ENCODE results near the gene KCNQ1.

KCNQ1 gene

DNA sequence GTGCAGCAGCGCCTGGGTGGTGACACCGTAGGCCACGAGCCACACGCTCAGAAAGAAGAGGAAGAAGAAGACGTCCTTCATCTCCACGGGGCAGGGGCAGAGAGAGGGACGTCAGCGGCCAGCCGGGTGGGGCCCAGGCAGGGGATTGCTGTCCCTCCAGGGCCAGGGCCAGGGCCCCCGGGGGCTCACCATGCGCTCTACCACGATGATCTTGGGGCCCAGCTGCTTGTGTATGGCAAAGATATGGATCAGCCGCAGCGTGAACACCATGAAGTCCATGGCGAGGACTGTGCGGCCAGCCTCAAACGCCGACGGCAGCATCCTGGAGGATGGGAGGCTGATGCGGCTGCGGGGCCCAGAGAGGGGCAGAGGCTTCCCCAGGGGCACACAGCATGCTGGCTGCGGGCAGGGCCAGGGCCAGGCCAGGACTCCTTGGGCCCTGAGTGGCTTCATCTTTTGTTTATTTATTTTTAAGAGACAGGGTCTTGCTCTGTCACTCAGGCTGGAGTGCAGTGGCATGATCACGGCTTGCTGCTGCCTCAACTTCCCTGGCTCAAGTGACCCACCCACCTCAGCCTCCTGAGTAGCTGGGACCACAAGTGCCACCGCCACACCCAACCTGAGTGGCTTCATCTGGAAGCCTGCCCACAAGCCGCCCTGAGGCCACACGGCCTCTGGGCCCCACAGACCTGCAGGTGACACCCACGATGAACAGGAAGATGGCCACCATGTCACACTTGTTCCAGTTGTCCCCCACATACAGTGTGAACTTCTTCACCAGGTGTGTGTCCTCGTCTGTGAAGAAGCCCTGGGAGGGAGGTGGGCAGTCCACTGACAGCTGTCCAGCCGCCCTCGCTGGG lies 33.1 kb upstream of the KCNQ1 start:
- DNase-seq, result no peak

DNA sequence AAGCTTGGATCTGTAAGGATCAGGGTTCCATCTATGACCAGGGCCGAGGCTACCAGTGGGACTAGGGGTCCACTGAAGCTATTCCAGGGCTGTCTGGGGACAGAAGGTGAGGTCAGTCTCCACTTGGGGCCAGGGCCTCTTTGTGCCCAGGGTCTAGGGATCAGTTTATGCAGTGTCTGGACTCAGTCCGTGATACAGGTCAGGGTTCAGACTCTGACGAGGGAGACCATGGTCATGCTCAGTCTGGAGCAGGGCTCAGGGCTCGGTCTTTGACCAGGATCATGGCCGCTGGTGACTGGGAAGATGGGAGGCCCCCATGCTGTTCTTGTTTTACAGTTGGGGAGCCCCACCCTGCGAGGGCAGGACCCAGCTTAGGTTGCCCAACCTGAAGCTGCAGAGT lies 32.5 kb upstream of the KCNQ1 start:
- no peak for DNase-seq

DNA sequence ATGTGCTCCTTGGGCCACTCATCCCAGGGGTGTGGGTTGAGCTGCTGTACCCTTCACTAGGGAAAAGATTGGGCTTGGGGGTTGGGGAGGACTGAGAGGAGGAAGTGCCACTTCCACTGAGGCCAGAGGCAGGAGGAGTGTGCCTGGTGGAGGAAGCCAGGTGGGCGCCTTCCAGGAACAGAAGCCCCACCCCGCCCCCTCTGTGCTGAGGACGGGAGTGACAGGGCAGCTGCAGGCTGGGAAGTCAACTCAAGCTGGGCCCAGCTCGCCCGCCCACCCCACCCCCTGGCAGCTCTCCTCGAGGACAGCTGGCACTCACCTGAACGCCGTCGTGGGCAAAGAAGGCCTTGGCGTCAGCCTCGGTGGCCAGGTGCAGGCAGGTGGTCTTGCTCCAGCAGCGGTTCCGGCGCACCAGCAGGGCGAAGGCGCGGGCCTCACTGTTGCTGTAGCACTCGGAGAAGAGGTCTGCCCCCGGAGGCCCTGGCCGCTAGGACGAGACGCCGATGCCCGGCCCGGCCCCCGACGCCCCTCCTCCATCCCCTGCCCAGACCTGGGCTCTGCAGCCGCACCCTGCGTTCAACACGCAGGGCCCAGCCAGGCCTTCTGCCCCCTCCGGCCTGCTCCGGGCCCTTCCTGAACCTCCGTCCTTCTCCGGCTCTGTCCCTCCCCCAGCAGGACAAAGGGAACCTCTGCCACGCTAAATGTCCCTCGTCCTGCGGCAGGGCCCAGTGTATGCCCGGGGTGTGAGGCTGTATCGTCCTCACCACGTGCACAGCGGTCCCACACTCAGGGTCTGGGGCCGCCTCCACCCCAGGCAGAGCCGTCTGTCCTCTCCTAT lies 30.8 kb upstream of the KCNQ1 start:
- no peak for DNase-seq

DNA sequence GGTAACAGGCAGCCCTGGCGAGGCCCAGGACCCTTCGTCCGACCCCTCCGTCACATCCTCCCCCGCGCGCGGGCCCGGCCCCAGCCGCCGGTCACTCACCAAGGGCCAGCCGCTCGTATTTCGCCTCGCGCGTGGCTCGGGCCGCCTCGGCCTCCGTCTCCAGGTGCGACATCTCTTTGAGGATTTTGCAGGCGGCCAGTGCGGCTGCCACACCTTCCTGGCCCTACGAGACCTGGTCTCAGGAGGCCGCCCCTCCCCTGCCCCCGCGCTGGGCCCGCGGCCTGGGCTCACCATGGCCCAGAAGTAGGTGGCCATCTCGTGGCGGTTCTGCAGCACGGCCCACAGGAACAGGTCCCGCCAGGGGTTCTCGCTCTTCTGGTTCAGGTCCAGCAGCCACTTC lies 30.2 kb upstream of the KCNQ1 start:
- DNase-seq, result no peak

DNA sequence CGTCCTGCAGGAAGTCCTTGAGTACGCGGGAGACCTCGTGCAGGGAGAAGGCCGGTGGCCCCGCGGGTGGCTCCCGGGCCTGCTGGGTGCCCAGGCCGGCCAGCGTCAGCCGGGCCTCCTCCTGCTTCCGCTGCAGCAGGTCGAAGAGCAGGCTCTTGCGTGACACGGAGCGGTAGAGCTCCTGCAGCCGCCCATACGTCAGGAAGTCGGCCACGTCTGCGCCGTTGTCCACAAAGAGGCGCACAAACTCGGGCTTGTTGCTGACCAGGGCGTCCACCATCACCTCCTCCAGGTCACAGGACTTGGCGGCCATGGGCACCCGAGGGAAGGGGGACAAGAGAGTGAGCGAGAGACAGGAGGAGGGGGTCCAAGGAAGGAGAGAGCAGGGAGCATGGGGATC lies 29.6 kb upstream of the KCNQ1 start:
- DNase-seq, result no peak

DNA sequence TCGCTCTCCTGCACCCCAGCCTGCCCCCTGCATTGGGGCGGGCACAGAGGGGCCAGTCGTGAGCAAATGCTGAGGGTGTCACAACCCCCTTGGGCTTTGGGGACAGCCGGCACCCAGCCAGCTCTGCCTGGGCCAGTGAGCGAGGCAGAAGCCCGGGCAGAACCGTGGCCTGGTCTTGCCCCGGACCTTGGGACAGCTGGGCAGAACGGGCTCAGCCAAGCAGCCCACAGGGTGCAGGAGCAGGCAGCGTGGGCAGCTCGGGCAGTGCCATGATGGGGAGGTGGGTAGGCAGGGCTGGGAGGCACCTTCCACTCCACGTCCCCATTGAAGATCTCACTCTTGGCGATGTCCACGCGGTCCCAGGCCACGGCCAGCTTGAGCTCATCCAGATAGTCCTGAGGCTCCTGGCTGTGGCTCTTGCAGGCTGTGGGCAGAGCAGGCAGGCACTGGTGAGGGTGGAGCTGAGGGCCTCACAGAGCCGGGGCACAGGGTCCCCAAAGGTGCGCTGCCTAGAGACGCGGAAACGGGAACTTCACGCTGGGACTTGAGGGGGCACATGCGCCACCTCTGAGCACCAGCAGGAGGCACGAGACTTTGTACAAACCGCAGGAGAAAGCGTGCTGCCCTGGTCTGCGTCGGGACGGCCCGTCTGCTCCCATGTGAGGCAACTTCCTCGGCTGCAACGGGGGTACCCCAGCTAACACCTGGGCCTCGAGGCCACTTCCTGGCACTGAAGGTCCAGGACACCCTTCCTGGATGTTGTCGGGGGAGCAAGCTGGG lies 29.0 kb upstream of the KCNQ1 start:
- no peak for DNase-seq

DNA sequence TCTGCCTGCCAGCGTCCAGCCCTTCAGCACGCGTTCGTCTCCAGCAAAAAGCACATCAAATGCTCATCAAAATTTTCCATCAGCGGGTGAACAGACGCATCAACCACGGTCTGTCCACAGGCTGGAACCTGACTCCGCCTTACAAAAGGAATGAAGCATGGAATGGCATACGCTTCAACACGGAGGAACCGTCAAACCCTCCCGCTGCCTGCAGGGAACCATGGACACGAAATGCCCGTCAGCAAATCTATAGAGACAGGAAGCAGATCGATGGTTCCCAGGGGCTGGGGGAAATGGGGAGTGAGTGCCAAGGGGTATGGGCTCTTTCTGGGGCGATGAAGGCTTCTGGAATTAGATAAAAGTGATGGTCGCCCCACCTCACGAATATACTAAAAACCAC lies 28.0 kb upstream of the KCNQ1 start:
- no peak for DNase-seq

DNA sequence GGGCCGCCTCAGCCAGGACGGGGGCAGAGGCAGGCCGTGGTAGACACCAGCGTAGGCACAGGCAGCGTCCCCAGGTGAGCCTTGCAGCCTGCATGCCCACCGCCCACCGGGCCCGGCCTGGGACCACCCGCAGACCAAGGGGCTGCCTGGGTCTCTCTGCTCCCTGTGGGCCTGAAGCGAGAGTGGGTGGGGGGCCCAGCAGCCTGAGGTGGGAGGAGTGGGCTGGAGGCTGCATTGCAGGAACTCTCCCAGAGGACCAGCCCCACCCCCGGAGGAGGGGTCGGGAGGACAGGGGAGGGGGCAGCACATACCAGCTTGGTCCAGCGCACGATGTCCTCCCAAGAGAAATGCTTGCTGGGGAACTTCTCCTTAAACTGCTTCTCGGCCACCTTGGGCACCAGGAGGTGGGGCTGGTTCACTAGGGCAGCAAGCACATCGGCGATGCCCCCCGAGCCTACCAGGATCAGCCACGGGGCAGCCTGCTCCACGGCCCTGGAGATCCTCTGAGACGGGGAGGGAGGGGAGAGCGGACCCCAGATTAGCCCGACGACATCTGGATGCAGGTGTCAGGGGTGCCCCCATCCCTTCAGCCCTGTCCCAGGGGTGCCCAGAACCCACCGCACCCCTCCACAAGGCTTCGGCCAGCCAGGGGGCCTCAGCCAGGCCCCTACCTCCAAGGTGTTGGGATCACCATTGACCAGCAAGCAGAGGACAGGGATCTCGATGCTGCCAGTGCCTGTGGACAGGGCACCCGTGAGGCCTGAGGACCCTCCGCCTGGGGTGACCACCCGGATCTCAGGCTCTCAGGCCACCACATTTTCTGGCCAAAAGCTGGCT lies 26.7 kb upstream of the KCNQ1 start:
- DNase-seq, result no peak

DNA sequence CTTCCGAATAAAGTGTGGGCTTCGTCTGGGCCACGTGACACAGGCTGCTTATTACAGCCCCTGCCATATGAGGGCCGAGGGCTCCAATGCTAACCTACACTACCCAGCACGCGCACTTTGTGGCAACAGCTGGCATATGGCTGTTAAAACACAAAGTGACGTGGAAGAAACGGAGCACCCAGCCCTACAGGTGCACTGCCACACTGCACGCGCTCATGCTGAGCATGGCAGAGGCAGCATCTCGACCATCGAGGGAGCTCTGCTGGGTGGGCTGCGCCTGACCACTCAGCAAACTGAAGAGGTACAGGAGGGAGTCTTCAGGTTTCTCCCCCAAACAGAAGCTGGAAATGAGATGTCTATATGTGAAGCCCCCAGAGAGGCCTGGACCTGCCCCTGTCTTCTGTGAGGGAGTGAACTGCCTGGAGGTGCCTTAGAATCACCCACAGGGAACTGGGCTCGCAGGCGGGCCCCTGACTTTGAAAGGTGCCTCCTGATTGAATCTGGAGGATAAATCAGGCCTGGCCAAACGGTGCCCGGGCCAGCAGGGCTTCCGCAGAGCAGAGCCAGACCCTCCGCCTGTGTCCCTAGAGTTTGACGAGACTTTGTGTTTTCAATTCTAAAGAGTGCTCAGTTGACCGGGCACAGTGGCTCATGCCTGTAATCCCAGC lies 26.0 kb upstream of the KCNQ1 start:
- DNase-seq, result no peak

DNA sequence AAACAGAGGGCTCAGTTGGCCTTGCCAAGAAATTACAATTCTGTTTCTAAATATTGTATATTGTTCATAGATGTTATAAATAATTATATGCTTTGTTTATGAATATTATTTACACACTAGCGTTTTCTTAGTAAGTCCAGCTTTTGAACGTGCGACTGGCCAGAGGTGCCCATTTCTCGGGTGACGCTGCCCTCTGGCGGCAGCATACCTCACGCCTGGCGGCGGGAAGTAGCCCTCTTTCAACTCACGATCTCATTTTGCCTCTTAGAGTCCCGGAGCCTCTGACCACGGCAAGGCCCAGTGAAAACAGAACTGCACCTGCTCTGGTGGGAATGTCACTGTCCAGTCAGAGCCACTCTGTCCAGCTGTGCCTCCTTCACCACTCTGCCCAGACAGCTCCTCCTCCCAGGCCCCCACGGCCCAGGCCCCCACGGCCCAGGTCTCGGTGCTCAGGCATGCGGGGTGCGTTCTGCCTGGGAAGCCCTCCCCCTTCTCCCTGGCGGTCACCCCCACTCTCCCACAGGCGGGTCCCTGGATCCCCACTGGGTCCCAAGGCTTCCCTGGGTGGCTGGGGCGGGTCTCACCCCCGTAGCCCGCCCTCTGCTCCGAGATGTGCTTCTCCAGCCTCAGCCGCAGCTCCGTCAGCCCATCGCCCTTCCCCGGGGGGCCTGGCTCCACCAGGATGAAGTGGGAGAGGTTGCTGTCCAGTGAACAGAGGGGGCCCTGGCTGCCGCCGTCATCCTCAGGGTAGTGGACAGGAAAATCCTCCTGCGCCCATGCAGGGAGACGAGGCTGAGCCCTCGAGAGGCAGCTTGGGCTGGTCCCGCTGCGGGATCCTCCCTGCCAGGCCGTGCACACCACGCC lies 24.9 kb upstream of the KCNQ1 start:
- peak; percentile 86 for DNase-seq

DNA sequence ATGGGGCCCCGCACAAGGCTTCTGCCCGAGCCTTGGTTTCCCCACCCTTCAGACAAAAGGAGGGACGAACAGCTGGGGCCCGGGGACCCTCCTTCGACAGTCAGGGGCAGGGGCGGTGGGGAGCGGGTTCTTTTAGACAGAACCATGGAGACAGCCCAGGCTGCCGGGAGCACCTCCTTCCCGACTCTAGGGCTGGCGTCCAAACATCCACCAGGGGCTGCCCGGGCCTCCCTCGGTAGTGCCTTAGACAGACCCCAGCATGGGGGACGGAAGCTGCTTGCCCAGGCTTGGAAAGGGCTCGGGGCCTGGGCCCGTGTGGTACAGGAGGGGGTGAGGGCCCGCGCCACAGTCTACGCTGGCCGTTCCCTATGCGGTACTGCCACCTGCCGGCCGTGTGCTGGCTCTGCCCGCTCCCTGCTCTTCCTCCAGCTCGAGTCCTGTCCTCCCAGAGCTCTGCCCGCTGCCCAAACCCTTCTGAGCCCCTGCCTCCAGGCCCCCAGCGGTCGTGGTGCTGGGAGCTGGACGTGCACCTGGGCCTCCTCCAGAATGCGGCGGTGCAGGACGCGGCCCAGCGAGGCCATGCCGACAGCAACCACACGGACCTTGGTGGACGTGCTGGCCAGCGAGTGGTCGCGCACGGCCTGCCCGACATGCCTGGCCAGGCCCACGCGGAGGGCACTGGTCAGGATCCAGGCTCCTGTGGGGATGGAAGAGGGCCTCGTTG lies 24.1 kb upstream of the KCNQ1 start:
- DNase-seq, result peak; percentile 89

DNA sequence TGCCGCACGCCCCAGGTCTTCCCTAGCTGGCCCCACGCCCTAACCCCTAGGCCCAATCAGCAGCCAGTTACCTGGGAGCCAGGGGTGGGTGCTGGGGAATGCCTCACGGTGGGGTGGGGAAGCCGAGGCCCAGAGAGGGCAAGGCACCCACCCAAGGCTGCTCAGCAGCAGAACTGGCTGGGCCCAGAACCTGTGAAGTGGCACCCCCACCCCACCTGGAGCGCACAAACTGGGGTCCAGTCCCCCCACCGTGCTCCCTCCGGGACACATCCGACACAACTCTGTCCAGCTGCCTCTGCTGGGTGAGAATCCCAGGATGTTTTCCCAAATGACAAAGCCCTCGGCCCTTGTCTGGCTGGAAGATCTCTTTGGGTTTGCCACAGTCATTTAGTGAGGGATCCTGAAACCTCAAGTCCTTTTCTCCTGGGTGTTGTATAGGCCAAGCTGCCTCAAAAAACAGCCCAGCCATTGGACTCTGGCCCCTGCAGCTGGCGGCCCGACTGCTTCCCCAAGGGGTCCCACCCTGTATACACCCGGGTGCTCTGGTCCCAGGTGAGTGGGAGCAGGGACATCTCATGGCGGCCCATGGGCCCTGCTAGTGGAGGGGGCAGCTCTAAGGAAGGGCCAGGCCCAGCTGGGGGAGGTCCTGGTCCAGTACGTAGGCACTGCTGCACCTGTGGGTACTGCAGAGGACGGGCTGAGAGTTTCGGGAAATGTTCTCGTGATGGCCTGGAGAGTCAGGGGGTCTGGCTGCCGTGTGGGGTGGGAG lies 23.4 kb upstream of the KCNQ1 start:
- DNase-seq, result no peak

DNA sequence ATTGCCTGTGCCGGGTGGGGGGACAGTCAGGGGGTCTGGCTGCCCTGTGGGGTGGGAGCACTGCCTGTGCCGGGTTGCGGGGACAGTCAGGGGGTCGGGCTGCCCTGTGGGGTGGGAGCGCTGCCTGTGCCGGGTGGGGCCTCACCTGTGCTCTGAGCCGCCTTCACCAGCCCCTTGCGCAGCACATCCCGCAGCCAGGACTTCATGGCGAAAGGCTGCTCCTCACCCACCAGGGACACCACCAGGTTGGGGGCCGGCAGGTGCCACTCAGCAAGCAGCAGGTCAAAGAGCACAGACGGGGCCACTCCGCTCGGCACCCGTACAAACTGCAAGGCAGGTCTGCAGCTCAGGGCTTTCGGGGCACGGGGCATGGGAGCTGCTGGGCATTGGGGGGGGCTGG lies 22.8 kb upstream of the KCNQ1 start:
- no peak for DNase-seq

DNA sequence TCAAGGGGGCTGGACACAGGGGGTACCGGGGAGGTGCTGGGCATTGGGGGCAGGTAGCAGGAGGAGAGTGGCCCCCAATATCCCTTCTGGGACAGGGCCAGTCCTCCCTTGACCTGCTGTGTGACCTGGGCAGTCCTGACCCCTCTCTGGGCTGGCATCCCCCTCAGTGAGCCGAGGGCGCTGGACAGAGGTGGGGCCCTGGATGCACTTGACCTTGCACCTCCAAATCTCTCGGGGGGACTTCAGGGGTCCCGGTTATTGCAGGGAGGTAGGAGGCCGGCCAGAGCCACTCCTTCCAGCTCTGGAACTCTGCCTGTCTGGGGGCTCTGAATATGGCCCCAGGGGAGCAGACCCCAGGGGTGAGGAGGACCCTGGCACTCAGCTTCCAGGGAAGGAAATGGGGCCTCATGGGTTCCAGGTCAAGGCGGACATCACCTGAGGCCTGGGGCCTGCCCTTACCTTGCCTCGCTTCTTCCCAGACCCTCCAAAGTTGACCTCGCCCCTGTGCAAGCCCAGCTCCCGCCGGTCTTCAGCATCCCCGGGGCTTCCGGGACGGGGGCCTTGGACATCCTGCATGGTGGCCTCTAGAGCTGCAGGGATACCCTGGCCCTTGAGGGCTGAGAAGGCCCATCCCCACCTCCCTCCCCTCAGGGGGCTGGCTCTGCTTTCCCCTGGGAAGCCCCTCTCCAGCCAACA lies 22.2 kb upstream of the KCNQ1 start:
- no peak for DNase-seq

DNA sequence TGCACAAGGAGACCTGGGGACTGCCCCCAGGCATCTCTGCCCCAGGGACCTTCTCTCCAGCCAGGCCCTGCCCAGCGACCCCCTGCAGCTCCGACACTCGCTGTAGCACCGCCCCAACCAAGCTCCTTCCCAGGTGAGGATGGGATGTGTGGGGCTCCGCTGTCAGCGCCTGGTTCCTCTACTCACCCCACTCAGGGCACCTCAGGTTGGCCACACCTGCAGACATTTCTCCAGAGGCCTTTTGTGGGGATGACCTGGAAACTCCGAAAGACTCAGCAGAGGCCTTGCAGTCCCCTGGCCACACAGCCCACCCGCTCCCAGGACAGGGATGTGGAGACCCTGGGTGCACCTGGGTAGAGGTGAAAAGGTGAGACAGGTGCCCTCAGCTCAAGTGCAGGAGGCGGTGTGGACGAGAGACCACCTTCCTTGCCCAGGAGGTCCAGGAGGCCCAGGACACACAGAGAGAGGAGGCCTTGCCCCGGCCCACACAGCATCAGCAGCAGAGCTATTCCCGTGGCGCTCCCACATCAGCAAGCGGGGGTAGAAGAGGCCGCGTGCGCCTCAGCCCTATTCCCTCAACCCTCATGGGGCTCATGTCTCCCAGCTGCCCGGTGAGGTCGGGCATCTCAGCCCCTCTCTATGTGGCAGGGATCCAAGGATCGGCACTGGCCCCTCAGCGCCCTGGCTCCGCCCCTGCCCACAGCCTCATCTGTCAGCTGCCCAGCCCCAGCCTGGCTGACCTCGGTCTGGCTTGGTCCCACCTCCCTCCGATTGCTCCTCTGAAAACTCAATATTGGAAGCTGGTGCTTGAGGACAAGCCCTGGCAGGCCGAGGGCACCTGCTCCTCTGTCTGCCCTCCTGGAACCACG lies 21.4 kb upstream of the KCNQ1 start:
- no peak for DNase-seq

DNA sequence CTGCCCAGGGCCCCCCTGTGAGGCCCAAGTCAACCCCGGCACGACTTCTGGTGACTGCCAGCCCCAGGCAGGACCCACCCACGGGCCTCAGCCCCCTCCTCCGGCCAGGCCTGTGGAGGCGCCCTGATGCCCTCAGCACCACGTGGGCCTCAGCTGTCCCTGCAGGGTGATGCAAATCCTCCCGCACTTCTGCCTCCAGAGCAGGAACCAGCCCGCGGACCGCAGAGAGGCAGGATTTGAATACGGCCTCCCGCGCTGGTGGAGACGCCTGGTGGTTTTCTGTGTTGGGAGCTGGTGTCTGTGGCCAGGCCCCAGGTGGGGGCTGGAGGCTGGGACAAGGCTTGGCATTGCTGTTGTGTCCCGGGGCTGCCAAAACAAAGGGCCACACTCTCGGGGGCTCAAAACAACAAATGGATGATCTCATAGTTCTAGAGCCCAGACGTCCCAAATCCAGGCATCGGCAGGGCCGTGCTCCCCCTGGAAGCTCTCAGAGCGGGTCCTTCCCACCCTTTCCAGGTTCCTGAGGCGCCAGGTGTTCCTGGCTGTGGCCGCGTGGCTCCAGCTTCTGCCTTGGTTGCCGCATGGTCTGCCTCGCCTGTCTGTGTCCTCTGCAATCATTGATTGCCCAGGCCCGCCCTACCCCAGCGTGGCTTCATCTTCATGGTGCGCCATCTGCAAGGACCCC lies 19.9 kb upstream of the KCNQ1 start:
- DNase-seq, result no peak

DNA sequence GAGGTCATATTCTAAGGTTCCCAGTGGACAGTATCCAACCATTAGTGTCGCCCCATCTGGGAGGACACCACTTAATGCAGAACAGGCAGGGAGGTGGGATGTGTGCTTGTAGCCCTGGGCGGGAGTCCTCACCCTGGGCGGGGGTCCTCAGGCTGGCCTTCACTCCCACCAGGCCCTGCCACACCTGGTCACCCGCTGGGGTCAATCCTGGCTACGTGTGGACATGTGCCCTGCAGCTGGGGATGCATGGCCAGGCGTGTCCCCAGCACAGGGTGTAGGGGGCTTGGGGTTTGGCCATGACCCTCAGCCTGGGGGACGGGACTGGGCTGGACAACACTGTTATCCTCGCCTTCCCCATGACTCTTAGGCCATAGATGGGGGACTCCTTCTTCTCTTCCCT lies 19.3 kb upstream of the KCNQ1 start:
- DNase-seq, result no peak

All from hematopoietic multipotent progenitor cell treated with erythropoietin and hydrocortisone succinate and interleukin-3 and kit ligand, for 6 days (in vitro differentiated cells).